Esophagus squamous epithelium (tissue), 5 donors: ENCODE measurements around the gene CFAP65. TPM values are rescaled to one million over a fixed set of nuclear protein-coding genes. Genes with fewer than 3 reads are reported as not detected.

ENCODE experiments used
- DNase-seq: peaks from one replicate; lab custom pipeline; 2025; lab: John Stamatoyannopoulos, UW
- H3K27ac ChIP-seq, 4 donors: fragments of 200-600 bp; sonication (generic); one replicate each; pipeline ENCODE4 v1.5.1; 2016 to 2019; ENCODE audit warnings: mild to moderate bottlenecking in 1 of 4
- H3K27me3 ChIP-seq, 4 donors: fragments of 200-600 bp; sonication (generic); 1 replicate in 3 of 4; 2 replicates in 1 of 4; pipeline versions ENCODE4 v1.5.1 to v1.6.0; 2017 to 2021; ENCODE audit warnings: antibody characterized with exemption in 1 of 4
- H3K36me3 ChIP-seq, 3 donors: fragments of 200-600 bp; sonication (generic); one replicate each; pipeline ENCODE4 v1.5.1; 2016 to 2019
- H3K4me1 ChIP-seq, 3 donors: fragments of 200-600 bp; sonication (generic); one replicate each; pipeline ENCODE4 v1.5.1; 2017 to 2019
- H3K4me3 ChIP-seq, 4 donors: fragments of 200-600 bp; sonication (generic); 1 replicate in 3 of 4; 2 replicates in 1 of 4; pipeline ENCODE4 v1.5.1; 2016 to 2019; ENCODE audit warnings: mild to moderate bottlenecking in 2 of 4, moderate library complexity in 1 of 4
- H3K9me3 ChIP-seq, 3 donors: fragments of 200-600 bp; sonication (generic); one replicate each; pipeline ENCODE4 v1.5.1; 2016 to 2019
- CTCF ChIP-seq, 6 experiments: fragments of 450-650 bp in 4 of 6; fragments of 200-600 bp in 2 of 6; sonication (generic) in 2 of 6; IDR thresholded peaks; one replicate each; pipeline ENCODE4 v1.5.1; 2016 to 2019; ENCODE audit warnings: antibody characterized with exemption in 6 of 6, mild to moderate bottlenecking in 4 of 6, moderate library complexity in 4 of 6
- POLR2A ChIP-seq, 4 donors: fragments of 450-650 bp; IDR thresholded peaks; one replicate each; pipeline ENCODE4 v1.6.1; 2017; ENCODE audit warnings: antibody characterized with exemption in 4 of 4, mild to moderate bottlenecking in 4 of 4, moderate library complexity in 3 of 4
- WGBS, 2 donors: methylation state at CpG; one replicate each; pipeline ENCODE4 v1.1.5; 2018; 5-methylcytosine and 5-hydroxymethylcytosine counted together
- intact Hi-C: fragments of 100-400 bp; cut with DNase I; formaldehyde crosslinking; loops from one replicate; pipeline ENCODE4 v1.15.0; 2022
- total RNA-seq, 4 donors: library from RNA; depleted of rRNA; stranded (reverse); fragments of >200 nt; gene quantifications; one replicate each; pipeline ENCODE4 v1.1.0, GENCODE V29; 2016
- donor health status: DM: yes; HTN: yes; CAD: no.

The CFAP65 gene
- total RNA-seq, 4 donors from 2014 or later, result 0.19 TPM; not detected in 3

GRCh38 chr2:219019436-219019835, 21.9 kb downstream of the CFAP65 start:
- Histone ChIP-seq H3K27ac (no peak overlapping the region), H3K27me3 (peaks cover 0 to 75% (median 0%) of the 10 kb centered on the region in 4 donors), H3K36me3 (no peaks in the 10 kb centered on the region), H3K4me1 (no peaks in the 10 kb centered on the region), H3K4me3 (no peak overlapping the region), H3K9me3 (no peaks in the 10 kb centered on the region)
- 87% methylated on average over 3 of the region's 6 CpGs; no CpG with 5 or more reads in 1 of the 2 donors for WGBS, 2 donors
- intact Hi-C loops, result no loop called here
- TF ChIP-seq CTCF (IDR thresholded peaks at IDR 0.05), result no peak
- no peak for TF ChIP-seq POLR2A (IDR thresholded peaks at IDR 0.05)
- DNase-seq, result no peak

- H3K4me1 ChIP-seq, result no peaks in the 10 kb centered on the region
- H3K4me3 ChIP-seq, result no peak overlapping the region
- peaks cover 0 to 75% (median 0%) of the 10 kb centered on the region in 4 donors for H3K27me3 ChIP-seq
- H3K27ac ChIP-seq, result no peak overlapping the region
- no peak for DNase-seq
- no peaks in the 10 kb centered on the region for H3K36me3 ChIP-seq
- intact Hi-C loops, result no loop called here
- H3K9me3 ChIP-seq, result no peaks in the 10 kb centered on the region
- TF ChIP-seq CTCF (IDR thresholded peaks at IDR 0.05) (no peak), POLR2A (IDR thresholded peaks at IDR 0.05) (no peak)
- WGBS, 2 donors, result 86 to 97% methylated on average over 5 of the region's 10 CpGs
Observed at GRCh38 chr2:219018726-219019125, 22.6 kb downstream of the CFAP65 start.

GRCh38 chr2:219018286-219018685, 23.0 kb downstream of the CFAP65 start:
- H3K27me3 ChIP-seq, result peaks cover 0 to 75% (median 0%) of the 10 kb centered on the region in 4 donors
- H3K4me3 ChIP-seq, result no peak overlapping the region

GRCh38 chr2:219017201-219017931, 23.9 kb downstream of the CFAP65 start:
- Histone ChIP-seq H3K27ac (no peak overlapping the region), H3K4me1 (no peaks in the 10 kb centered on the region), H3K9me3 (no peaks in the 10 kb centered on the region), H3K27me3 (peaks cover 0 to 80% (median 0%) of the 10 kb centered on the region in 4 donors), H3K36me3 (no peaks in the 10 kb centered on the region), H3K4me3 (no peak overlapping the region)
- 56 to 70% methylated on average over 8 to 11 of the region's 14 CpGs for WGBS, 2 donors
- TF ChIP-seq CTCF (IDR thresholded peaks at IDR 0.05), result no peak
- no peak for TF ChIP-seq POLR2A (IDR thresholded peaks at IDR 0.05)
- intact Hi-C loops, result no loop called here
- DNase-seq, result no peak

More at GRCh38 chr2:219018286-219018685, 23.0 kb downstream of the CFAP65 start:
- TF ChIP-seq CTCF (IDR thresholded peaks at IDR 0.05) (no peak), POLR2A (IDR thresholded peaks at IDR 0.05) (no peak)
- WGBS, 2 donors, result 63 to 90% methylated on average over 5 of the region's 7 CpGs
- no peaks in the 10 kb centered on the region for H3K36me3 ChIP-seq
- no peaks in the 10 kb centered on the region for H3K4me1 ChIP-seq
- H3K9me3 ChIP-seq, result no peaks in the 10 kb centered on the region
- no peak for DNase-seq
- intact Hi-C loops, result no loop called here
- H3K27ac ChIP-seq, result no peak overlapping the region

GRCh38 chr2:219016721-219017120, 24.6 kb downstream of the CFAP65 start:
- no peak for DNase-seq
- no peak overlapping the region for H3K4me3 ChIP-seq
- intact Hi-C loops, result no loop called here
- peaks cover 0 to 78% (median 0%) of the 10 kb centered on the region in 4 donors for H3K27me3 ChIP-seq
- no peak overlapping the region for H3K27ac ChIP-seq
- no peaks in the 10 kb centered on the region for H3K4me1 ChIP-seq
- no peaks in the 10 kb centered on the region for H3K9me3 ChIP-seq
- H3K36me3 ChIP-seq, result no peaks in the 10 kb centered on the region
- WGBS, 2 donors, result 93 to 95% methylated on average over 10 to 11 of the region's 11 CpGs
- no peak for TF ChIP-seq CTCF (IDR thresholded peaks at IDR 0.05)
- TF ChIP-seq POLR2A (IDR thresholded peaks at IDR 0.05), result no peak
